ENCODE results near the gene MTHFS. TPM values are rescaled to one million over a fixed set of nuclear protein-coding genes. Genes with fewer than 3 reads are reported as not detected.
"Not testable (repeated sequence)": the region's sequence is repeated elsewhere in the genome, so short reads cannot be mapped to it uniquely, and the experiment has no call there.

MTHFS gene
- 13.6 and 13.9 TPM in 2 replicates for total RNA-seq

- peak; percentile 40 to 81 for DNase-seq (ENCODE audit: low read depth in 2 of 2)
Observed at GRCh38 chr15:79896634-79897379, at the start of gene MTHFS. MTHFS (minus strand) TSS chr15:79897014; CDS start chr15:79896988, 26 bp downstream.

GRCh38 chr15:79944622-79945021 lies 47.8 kb upstream of the MTHFS start:
- no peak for DNase-seq (ENCODE audit: low read depth in 2 of 2)

GRCh38 chr15:79943820-79944219 lies 47.0 kb upstream of the MTHFS start:
- no peak for DNase-seq (ENCODE audit: low read depth in 2 of 2)

GRCh38 chr15:79942741-79943481 lies 46.1 kb upstream of the MTHFS start:
- DNase-seq (ENCODE audit: low read depth in 2 of 2) = no peak

GRCh38 chr15:79939399-79939798 lies 42.6 kb upstream of the MTHFS start:
- DNase-seq (ENCODE audit: low read depth in 2 of 2) = no peak

GRCh38 chr15:79938143-79938542 lies 41.3 kb upstream of the MTHFS start:
- no peak for DNase-seq (ENCODE audit: low read depth in 2 of 2)

GRCh38 chr15:79935556-79936201 lies 38.9 kb upstream of the MTHFS start:
- DNase-seq (ENCODE audit: low read depth in 2 of 2) = not testable (repeated sequence)

GRCh38 chr15:79933231-79933630 lies 36.4 kb upstream of the MTHFS start:
- no peak for DNase-seq (ENCODE audit: low read depth in 2 of 2)

GRCh38 chr15:79932447-79932846 lies 35.6 kb upstream of the MTHFS start:
- no peak for DNase-seq (ENCODE audit: low read depth in 2 of 2)

- DNase-seq (ENCODE audit: low read depth in 2 of 2) = no peak
Observed at GRCh38 chr15:79930516-79930915, 33.7 kb upstream of the MTHFS start.

GRCh38 chr15:79929412-79929811 lies 32.6 kb upstream of the MTHFS start:
- DNase-seq (ENCODE audit: low read depth in 2 of 2) = no peak

- not testable (repeated sequence) for DNase-seq (ENCODE audit: low read depth in 2 of 2)
Observed at GRCh38 chr15:79926116-79926515, 29.3 kb upstream of the MTHFS start.

- no peak for DNase-seq (ENCODE audit: low read depth in 2 of 2)
Observed at GRCh38 chr15:79924379-79924778, 27.6 kb upstream of the MTHFS start.

GRCh38 chr15:79923515-79924169 lies 26.8 kb upstream of the MTHFS start:
- DNase-seq (ENCODE audit: low read depth in 2 of 2) = peak; percentile 88 to 95

- DNase-seq (ENCODE audit: low read depth in 2 of 2) = peak in 1 of 2 donors; percentile 44
Observed at GRCh38 chr15:79923079-79923514, 26.3 kb upstream of the MTHFS start.

GRCh38 chr15:79922512-79923078 lies 25.8 kb upstream of the MTHFS start:
- no peak for DNase-seq (ENCODE audit: low read depth in 2 of 2)

GRCh38 chr15:79919749-79920511 lies 23.1 kb upstream of the MTHFS start:
- DNase-seq (ENCODE audit: low read depth in 2 of 2) = no peak

- DNase-seq (ENCODE audit: low read depth in 2 of 2) = no peak
Observed at GRCh38 chr15:79919090-79919748, 22.4 kb upstream of the MTHFS start.

- no peak for DNase-seq (ENCODE audit: low read depth in 2 of 2)
Observed at GRCh38 chr15:79918278-79918677, 21.5 kb upstream of the MTHFS start.

- DNase-seq (ENCODE audit: low read depth in 2 of 2) = peak in 1 of 2 donors; percentile 9
Observed at GRCh38 chr15:79916502-79917132, 19.8 kb upstream of the MTHFS start.

Measured in dermis microvascular lymphatic vessel endothelial cell (primary cell).